H7 (cell line): Measurements from ENCODE around the gene HLX. TPM values are rescaled to one million over a fixed set of nuclear protein-coding genes. Genes with fewer than 3 reads are reported as not detected.

Experiments
- DNase-seq: peaks from one replicate; pipeline ENCODE4 v3.0.0; 2012
- H3K27me3 ChIP-seq: 2 replicates; pipeline ENCODE4 v1.6.0; 2011; ENCODE audit warnings: mild to moderate bottlenecking, low read length; ENCODE audit not compliant: control insufficient read depth, insufficient read depth
- H3K36me3 ChIP-seq: replicated peaks from 2 replicates; pipeline ENCODE4 v1.5.1; 2011; ENCODE audit warnings: low read length; ENCODE audit not compliant: control insufficient read depth, insufficient read depth
- H3K4me3 ChIP-seq: 2 replicates; pipeline ENCODE4 v1.5.1; 2011; ENCODE audit warnings: low read depth, mild to moderate bottlenecking, control low read depth, low read length, moderate library complexity; ENCODE audit not compliant: insufficient read depth
- total RNA-seq: library from RNA; depleted of rRNA; stranded (reverse); fragments of >200 nt; shearing (Covaris generic); gene quantifications from 2 replicates; pipeline ENCODE4 v1.2.3, GENCODE V29; 2014

The HLX gene
- total RNA-seq, 1 experiment from 2014 or later = 0.21 TPM

DNA sequence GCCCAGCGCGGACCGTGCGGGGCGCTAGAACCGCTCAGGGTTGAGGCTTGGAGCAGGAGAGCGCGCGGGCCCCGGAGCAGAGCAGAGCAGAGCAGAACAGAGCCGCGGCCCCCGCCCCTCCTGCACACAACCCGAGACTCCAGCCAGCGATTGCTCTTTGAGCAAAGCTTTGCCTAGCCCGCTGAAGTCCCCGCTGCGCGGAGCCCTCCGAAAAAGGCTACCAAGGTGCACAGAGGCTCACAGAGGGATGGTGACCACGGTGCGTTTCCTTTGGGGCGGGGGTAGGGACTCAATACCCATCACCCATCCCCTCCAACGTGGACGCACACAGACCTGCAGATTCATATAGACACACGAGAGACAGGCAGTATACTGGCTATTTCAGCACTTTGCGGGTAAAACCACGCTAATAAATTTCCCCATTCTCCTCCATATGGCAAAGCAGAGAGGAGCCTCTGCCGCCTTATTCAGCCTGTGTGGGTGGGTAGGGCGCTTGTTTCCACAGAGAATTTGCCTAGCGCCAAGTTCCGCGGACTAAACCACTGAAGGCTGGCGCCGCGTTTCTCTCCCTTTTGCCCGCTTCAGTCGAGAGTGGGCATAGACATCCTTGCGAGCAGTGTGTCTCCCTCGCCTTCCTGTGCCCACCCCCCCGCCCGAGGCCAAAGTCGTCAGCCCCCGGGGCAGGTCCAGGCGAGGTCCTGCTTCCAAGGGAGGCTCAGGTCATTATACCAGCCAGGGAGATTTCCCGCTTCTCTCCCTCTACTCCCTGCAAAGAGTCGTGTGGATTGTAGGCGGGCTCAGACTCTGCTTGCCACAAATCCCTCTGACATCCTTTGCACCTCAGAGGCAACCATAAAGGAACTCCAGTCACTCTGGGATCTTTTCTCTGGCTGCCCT, 8.5 kb downstream of the HLX start:
- peaks cover 100% of the 10 kb centered on the region for H3K27me3 ChIP-seq
- H3K36me3 ChIP-seq = no peaks in the 10 kb centered on the region
- no peak overlapping the region for H3K4me3 ChIP-seq
- peak; percentile 81 for DNase-seq

DNA sequence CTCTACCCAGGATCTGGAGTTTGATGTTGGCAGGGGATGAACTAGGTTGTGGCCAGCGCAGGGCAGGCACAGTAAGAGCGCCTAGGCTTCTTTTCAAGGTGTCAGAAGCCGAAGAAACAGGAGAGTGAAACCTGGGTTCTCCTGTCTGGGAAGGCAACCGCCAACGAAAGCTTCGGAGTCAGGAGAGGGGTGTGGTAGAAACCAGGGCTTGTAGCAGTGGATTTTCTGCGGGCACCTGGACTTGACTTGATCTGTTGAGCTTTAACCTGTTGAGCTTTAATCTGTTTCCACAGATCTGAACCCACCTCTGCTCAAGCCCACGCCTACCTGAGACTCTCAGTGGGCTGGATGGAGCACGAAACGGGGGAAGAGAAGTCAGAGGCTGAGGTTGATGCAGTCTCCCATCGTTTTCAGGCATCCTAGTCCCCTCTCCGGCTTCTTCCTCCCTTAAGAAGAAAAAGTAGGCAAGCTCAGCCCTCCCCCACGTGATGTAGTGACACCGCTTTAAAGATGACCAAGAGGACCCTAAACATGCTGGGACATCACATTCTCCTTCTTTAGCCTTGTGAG, 9.3 kb downstream of the HLX start:
- Histone ChIP-seq H3K27me3 (peaks cover 100% of the 10 kb centered on the region), H3K36me3 (no peaks in the 10 kb centered on the region), H3K4me3 (no peak overlapping the region)
- peak; percentile 52 for DNase-seq

- Histone ChIP-seq H3K4me3 (no peak overlapping the region), H3K27me3 (peaks cover 100% of the 10 kb centered on the region), H3K36me3 (no peaks in the 10 kb centered on the region)
- no peak for DNase-seq
Observed at GRCh38 chr1:220889333-220889732, 10.1 kb downstream of the HLX start.

- H3K27me3 ChIP-seq = peaks cover 100% of the 10 kb centered on the region
- no peak overlapping the region for H3K4me3 ChIP-seq
- no peak for DNase-seq
- no peaks in the 10 kb centered on the region for H3K36me3 ChIP-seq
Observed at GRCh38 chr1:220889848-220890287, 10.6 kb downstream of the HLX start.

- no peak overlapping the region for H3K4me3 ChIP-seq
- H3K27me3 ChIP-seq = peaks cover 100% of the 10 kb centered on the region
- DNase-seq = peak; percentile 18
- no peaks in the 10 kb centered on the region for H3K36me3 ChIP-seq
Observed at GRCh38 chr1:220890602-220891001, 11.4 kb downstream of the HLX start.

- Histone ChIP-seq H3K27me3 (peaks cover 100% of the 10 kb centered on the region), H3K36me3 (no peaks in the 10 kb centered on the region), H3K4me3 (no peak overlapping the region)
- DNase-seq = peak; percentile 66
Observed at GRCh38 chr1:220891224-220892085, 12.2 kb downstream of the HLX start.

DNA sequence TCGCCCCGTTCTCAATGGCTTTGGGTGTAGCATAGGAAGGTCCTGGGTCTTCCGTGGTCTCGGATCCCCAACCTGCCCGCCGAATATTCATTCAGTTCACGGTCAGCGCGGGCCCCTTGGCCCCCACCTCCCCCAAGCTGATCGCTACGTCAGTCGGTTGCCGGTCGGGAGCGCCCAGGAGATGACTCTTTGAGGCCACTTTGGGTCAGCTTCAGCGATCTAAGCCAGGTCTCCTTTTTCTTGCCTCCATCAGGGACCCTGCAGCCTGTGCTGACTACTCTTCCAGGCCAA, 12.8 kb downstream of the HLX start:
- DNase-seq = peak; percentile 62
- Histone ChIP-seq H3K27me3 (peaks cover 100% of the 10 kb centered on the region), H3K4me3 (no peak overlapping the region), H3K36me3 (no peaks in the 10 kb centered on the region)

DNA sequence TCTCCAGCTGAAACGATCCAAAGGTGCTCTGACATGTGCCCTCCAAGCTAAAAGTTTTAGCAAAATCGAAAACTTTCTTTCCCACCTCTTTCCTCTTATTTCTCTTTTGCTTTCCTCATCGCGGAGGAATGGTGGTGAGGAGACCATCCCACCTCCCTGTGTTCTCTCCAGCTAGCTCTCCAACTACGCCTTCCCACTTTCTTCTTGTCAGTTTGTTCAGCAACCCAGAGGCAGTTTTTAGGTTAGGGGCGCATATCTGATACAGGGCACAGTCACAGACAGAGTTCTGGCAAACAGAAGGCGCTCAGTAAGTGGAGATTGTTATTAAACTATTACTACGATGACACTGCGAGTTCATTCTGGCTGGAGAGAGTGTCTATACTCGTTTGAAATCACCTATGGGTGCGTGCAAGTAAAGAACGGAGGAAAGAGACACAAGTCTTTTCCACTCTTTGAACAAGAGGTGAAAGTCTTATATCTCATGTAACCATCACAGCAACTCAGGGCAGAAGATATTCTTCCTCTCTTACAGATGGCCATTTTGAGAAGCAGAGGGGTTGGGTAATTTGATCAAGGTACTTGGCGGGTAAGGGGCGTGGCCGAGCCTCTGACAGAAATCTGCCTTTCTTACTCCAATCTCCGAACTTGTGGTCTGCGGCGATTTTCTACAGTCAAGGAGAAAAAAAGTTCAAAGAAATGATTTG, 13.9 kb downstream of the HLX start:
- DNase-seq = peak; percentile 70
- Histone ChIP-seq H3K27me3 (peaks cover 91% of the 10 kb centered on the region), H3K4me3 (no peak overlapping the region), H3K36me3 (no peaks in the 10 kb centered on the region)

GRCh38 chr1:220893701-220894024, 14.4 kb downstream of the HLX start:
- Histone ChIP-seq H3K4me3 (peak overlapping the region; percentile 28; the same call in 1 of the 2 replicates), H3K36me3 (no peaks in the 10 kb centered on the region), H3K27me3 (peaks cover 86% of the 10 kb centered on the region)
- no peak for DNase-seq

DNA sequence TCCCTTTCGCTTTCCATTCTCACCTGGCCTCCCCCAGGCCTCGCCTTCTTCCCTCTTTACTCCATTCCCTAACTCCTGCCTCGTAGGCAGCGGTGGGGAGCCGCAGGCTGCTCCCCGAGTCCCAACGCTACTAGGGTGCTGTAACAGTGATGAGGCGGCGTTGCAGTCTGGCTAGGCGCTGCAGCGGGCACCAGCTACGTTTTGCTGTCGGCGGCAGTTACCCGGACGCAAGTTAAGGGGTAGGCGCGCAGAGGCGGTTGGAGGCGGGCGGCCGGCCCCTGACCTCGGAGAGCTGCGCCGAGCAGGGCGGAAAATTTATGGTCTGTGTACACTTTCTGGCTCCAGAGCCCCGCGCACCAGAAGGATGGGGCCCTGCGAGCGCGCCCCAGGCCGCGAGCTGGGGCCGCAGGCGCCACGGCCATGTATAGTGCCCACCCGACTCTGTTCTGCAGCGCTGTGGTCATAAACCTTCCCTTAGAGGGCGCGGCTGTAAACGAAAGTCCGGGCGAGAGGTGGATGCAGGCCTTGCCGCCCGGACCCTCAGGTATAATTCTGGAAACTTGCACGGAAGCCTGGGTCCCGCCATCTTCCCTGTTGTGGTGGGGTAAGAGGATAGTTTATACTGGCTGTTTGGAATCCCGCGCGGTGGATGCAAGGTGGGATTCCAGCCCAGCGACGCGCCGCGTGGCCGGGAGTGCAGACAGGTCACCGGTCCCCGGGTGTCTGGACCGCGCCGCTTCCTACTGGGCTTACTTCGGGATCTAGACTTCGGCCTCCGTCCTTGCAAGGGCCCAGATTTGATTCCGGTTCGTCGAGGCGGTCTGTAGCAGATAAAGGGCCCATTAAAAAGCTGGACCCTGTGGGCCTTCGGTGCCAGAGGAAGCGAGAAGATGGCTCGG, 15.0 kb downstream of the HLX start:
- peak; percentile 80 for DNase-seq
- Histone ChIP-seq H3K4me3 (peak overlapping the region; percentile 28), H3K27me3 (peaks cover 80% of the 10 kb centered on the region), H3K36me3 (no peaks in the 10 kb centered on the region)

- DNase-seq = no peak
- Histone ChIP-seq H3K27me3 (peaks cover 74% of the 10 kb centered on the region), H3K4me3 (peak overlapping the region; percentile 28; the same call in 1 of the 2 replicates), H3K36me3 (no peaks in the 10 kb centered on the region)
Observed at GRCh38 chr1:220894924-220895256, 15.6 kb downstream of the HLX start.

DNA sequence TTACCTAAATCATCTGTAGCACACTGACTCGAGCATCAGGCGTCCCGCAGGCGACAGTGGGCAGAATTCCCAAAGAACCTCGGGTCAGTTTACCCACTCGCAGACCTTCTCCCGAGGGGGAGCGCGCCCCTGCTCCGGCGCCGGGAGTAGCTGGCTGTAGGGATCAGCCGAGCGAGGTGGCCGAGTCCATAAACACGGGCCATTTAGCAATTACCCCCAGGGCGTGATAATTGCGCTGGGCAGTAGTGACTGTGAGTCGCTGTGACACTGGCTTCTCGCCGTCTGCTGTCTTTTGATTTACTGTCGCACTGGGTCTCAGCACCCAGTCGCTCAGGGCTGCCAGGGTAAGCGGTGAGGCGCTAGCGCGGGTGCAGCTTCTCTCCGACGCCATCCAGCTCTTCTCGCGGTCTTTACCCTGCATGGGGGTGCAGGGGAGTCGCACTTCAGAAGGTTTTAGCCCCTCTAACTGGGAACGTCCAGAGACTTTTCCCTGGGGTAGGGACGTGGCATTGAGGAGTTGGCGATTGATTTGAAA, 16.2 kb downstream of the HLX start:
- Histone ChIP-seq H3K36me3 (no peaks in the 10 kb centered on the region), H3K27me3 (peaks cover 68% of the 10 kb centered on the region), H3K4me3 (no peak overlapping the region)
- peak; percentile 66 for DNase-seq

DNA sequence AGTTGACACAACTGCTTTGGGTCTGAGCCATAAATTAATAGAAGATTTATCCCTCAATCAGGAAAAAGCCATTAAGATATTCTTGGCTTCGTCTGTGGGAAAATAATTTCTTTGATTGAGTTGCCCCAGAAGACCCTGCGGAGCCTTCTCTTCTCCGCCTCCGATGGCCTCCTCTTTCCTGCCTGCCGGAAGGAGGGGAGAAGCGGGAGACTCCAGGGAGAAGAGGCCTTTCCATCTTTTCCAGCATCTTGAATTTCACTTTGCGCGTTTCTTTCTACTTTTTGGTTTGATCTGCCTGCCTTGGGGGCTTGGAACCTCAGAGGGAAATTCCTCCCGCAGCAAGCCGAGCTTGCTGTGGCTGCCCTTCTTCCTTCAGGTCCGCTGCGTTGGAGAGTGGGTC, 16.8 kb downstream of the HLX start:
- H3K27me3 ChIP-seq = peaks cover 62% of the 10 kb centered on the region
- peak; percentile 52 for DNase-seq
- H3K4me3 ChIP-seq = no peak overlapping the region; the same call in 1 of the 2 replicates

More for the DNA sequence above, 16.8 kb downstream of the HLX start:
- no peaks in the 10 kb centered on the region for H3K36me3 ChIP-seq
